NCI-H524 treated with DMSO at 0.1 percent for 48 hours (cell line): ENCODE data around the gene FBXO30.

Experiments
- DNase-seq: peaks from one replicate; lab custom pipeline; 2025; lab: John Stamatoyannopoulos, UW

FBXO30 gene

DNA sequence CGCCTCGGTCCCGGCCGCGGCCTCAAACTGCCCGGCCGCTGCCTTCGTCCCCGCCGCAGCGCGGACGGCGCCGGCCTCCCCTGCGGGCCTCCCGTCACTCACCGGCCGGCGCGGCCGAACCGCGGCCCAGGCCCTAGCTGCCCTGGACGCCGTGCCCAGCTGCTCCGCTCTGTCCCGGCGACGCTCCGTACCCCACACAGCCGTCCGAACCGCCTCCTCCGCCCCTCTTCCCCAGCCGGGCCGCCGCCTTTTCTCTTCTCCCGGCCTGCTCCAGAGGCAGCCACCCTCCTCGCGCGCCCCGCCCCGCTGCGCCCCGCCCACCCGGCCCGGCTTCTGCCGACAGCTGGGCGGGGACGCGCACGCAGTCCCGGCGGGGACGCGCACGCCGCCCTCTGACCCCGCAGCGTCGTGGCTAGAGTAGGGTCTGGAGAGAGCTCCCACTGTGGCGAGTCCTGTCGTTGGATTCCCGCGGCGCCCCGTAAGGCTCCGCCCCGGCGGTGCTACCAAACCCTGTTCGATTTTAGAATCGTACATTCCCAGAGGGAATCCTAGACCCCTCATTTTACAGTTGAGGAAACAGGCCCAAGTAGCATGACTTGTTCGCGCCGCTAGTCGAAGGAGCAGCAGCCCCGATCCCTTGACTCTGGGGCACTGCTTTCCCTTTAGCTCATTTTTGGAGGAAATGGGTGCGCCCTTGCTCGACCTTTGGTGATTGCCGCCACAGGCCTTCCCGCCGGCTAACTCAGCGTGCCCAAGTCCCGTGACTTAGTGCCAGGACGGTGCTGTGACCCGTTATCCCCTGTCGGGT is at the start of gene FBXO30:
Gene FBXO30, minus strand, starts transcription at position 295 of the 808 bp plus-strand sequence. CDS start 8,390 bp downstream, outside the sequence.
- peak; percentile 81 for DNase-seq

DNA sequence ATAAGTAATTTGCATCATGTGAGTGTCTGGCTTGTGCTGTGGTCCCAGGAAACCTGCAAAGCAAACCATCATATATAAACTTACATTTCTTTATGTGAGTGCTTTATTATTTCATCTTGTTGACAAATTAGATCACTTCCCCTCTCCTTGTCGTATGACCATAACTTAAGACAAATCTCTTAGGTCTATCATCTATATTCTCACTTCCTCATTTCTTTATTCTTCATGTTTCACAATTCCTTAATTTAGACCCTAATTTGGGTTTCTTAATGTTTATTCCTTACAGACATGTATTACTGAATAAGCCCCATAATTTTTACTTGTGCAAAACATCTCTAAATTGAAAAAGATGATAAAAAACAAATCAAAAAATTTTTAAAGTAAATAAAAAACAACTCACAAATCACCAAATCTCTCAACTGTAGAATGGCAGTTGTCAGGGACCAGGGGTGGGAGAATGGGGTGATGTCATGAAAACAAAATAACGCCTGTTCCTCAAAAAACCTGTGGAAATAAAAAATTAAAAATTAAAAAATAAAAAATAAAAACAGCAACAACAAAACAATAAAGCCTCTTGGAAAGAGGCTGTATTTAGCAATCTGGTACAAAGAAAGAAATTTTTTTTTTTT is 49.5 kb upstream of the FBXO30 start:
- DNase-seq = no peak

DNA sequence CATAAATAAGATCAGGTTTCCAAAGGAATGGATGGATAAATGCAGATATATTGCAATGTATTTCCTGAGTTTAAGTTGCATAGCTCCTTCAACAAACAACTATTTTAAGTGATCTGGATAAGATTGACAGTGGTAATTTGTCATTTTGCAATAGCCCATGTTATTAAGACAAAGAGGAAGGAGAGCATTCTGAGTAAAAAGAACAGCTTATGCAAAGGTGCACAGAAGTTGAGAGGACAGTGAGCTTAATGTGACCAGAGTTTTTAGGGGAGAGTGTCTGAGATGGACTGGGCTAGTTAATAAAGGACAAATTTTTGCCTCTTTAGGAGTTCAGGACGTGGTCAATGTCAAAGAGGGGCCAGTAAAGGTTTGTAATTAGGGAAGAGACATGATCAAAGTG is 48.8 kb upstream of the FBXO30 start:
- no peak for DNase-seq

DNA sequence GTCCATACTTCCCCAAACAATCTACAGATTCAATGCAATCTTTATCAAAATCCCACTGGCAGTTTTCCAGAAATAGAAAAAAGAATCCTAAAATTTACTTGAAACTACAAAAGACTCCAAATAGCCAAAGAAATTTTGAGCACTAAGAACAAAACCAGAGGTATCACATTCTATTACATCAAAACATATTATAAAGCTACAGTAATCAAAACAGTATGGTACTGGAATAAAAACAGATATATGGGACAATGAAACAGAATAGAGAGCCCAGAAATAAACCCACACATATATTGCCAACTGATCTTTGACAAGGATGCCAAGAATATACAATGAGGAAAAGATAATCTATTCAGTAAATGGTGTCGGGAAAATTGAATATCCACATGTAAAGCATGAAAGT is 46.0 kb upstream of the FBXO30 start:
- no peak for DNase-seq

GRCh38 chr6:145850671-145851070 is 36.1 kb upstream of the FBXO30 start:
- no peak for DNase-seq

DNA sequence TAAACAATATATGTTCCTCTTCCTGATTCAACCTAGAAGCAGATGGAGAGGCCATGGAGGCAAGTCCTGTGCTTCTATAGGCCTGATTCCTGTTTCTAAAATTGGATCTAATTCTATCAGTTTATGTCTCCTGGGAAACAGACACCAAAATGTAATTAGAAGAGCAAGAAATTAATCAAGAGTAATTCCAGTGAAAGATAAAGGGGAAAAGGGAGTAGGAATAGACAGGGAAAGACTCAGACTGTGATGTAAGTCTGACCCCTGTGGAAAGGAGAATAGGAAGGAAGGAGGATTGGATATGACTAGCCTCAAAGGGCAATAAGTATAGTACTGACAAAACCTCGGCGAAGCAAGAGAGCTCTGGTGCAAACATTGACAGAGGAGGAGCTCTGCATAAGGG is 33.9 kb upstream of the FBXO30 start:
- DNase-seq = no peak

DNA sequence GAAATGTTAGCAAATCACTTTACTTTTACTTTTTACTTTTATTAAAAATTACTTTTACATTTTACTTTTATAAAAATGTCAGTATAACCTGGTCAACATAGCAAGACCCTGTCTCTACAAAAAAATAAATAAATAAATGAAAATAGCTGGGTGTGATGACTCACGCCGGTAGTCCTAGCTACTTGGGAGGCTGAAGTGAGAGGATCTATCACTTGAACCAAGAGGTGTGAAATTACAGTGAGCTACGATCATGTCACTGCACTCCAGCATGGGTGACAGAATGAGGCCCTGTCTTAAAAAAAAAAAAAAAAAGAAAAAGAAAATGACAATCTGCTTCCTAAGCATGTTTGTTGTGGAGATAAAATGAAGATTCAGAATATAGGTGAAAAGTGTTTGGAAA is 31.0 kb upstream of the FBXO30 start:
- no peak for DNase-seq

DNA sequence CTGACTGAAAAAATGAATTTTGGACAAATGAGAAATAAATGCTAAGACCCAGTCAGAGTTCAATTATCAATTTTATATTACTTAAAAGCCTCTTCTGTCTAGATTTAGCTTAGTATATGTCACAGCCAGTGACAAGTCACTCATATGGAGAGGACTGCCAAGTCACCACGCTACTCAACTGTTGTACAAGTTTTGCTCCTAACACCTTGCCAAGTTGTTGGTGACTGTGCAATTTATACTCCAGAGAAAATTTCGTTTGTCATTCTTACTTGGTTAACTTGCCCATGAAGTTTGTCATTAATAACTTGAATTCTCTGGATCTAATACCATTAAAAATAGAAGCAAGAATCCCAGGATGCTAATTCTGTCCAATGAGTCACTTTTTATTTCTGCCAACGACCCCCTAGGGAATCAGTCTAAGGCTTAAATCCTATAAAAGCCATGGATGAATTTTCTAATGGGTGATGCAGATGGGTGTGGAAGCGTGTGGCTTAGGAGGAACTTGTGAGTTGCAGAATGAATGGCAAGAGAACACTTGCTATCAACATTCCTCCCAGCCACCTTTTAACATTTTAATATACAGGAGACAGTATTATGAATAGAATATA is 30.4 kb upstream of the FBXO30 start:
- DNase-seq = no peak

DNA sequence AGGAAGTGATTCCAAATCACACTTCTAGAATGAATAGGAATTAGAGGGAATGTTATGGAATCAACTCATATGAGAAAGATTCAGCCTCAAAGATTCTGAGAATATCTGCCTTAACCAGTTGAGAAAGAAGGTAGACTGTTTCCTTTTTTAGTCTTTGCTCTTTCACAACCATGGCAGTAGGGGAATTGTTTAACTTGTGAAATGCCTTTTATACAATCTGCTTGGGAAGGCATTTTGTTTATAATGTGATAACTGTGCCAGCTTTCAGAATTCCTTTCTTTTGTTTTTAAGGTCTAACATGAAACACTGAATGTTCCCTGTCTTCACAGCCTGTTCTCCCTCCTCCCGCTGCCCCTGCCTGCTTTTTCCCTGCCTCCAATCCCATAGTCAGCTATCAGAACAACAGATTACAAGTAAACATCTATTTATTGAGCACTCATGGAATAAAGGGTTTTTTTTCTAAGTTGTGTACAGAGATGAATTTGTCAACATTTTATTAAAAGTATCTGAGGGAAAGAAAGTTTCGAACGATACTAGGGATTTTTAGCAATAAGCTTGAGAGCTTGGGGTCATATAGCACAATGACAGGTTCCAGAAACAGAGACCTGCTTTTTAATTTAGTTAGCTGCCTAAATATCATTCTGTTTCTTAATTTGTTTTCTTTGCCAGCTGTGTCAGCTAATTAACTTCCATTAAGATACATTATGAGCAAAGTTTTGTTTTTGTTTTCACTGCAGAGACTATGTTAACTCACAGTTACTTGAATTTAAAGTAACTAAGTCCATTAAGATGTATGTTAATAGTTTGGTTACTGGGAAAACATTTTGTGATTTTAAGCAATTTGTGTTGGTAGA is 28.3 kb upstream of the FBXO30 start:
- no peak for DNase-seq

GRCh38 chr6:145841668-145842067 is 27.1 kb upstream of the FBXO30 start:
- no peak for DNase-seq

DNA sequence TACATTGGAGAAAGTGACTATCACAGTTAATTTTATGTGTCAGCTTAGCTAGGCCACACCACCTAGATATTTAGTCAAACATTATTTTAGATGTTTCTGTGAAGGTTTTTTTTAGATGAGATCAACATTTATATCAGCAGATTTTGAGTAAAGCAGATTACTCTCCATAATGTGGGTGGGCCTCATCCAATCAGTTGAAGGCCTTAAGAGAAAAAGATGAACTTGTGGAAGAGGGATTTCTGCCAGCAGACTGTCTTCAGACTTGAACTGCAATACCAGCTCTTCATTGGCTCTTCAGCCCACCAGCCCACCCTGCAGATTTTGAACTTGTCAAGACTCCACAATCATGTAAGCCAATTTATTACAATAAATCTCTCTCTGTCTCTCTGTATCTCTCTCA is 25.1 kb upstream of the FBXO30 start:
- DNase-seq = no peak

DNA sequence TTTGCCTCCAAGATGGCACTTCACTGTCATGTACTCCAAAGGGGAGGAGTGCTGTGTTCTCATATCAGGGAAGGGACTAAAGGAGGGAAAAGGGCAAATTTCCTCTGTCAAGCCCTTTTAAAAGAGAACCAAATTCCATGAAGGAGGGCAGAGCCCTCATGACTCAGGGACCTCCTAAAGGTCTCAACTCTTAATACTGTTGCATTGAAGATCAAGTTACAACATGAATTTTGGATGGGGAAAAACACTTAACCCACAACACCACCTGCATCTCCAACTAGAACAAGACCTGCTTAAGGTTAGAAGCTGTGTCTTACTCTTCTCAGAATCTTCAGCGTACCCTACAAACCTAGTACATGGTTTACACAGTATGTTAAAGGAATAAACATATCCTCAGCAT is 23.7 kb upstream of the FBXO30 start:
- no peak for DNase-seq

DNA sequence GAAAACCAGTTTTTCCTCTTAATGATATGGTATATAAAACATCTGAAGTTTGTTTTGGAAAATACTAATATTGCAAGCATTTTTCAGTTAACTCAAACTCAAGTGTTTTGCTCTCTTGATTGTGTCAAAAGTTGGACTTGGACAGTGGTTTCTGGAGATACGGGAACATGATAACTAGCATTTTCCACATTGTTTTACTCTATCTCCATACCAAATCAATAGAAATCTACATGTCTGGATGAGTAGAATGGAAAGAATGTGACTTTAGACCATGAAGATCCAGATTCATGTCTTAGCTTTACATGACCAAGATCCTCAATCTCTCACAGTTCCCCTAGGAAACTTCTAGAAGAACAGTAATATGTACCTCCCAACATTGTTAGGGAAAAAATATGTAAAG is 22.2 kb upstream of the FBXO30 start:
- DNase-seq = no peak

GRCh38 chr6:145836170-145836569 is 21.6 kb upstream of the FBXO30 start:
- DNase-seq = no peak

DNA sequence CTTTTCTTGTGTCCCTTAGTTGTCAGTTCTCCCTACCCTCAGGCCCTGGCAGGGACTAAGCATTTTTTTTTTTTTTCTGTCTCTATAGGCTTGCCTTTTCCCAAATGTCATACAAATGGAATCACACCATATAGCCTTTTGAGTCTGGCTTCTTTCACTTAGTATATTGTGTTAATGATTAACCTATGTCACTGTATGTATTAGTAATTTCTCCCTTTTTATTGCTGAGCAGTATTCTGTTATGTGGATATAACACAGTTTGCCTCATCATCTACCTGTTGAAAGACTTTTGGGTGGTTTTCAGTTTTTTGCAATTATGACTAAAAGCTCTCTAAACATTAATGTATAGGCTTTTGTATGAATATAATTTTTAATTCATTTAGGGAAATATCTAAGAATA is 16.0 kb upstream of the FBXO30 start:
- no peak for DNase-seq

DNA sequence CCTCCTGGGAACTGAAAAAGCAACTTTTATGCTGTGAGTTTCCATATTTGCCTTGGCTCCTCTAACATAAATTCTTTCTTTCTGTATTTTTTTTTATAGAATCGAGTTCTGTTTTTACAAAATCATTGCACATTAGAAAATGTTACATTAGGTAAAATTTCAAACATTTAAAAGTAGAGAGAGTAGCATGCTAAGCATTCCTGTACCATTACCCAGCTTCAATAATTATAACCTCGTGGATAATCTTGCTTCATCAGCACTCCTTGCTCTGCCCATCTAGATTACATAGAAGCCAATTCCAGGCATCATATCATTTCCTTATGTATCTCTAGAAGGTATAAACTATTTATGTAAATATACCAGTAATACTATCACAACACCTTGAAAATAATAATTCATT is 15.4 kb upstream of the FBXO30 start:
- DNase-seq = no peak

- no peak for DNase-seq
Measured at GRCh38 chr6:145829102-145829501, 14.5 kb upstream of the FBXO30 start.

- DNase-seq = no peak
Measured at GRCh38 chr6:145824344-145824743, 9.7 kb upstream of the FBXO30 start.

GRCh38 chr6:145823328-145823944 is 8.8 kb upstream of the FBXO30 start:
- DNase-seq = no peak

- no peak for DNase-seq
Measured at GRCh38 chr6:145822456-145822855, 7.9 kb upstream of the FBXO30 start.

GRCh38 chr6:145819994-145820393 is 5.4 kb upstream of the FBXO30 start:
- no peak for DNase-seq

GRCh38 chr6:145818796-145819195 is 4.2 kb upstream of the FBXO30 start:
- no peak for DNase-seq
